ENCODE measurements around the gene FGFRL1.

DNA sequence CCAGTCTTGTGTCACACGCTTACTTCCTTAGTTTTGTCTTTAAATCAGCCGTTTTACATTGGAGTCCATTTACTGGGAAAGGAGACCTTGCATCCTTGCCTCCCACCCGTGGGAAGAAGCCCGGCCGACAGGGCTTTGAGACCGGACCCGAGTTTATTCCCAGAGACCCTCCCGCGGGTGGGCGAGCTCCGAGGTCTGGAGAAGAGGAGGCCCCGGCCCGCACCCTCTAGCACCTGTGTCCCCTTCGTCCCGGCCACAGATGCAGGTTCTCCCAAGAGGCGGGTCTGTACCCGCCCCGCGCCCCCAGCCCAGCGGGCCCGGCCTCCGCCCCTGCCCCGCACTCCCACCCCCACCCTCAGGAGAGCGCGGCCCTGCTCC is 14.4 kb upstream of the FGFRL1 start:
- no peak for TF ChIP-seq TAF1 (IDR thresholded peaks at IDR 0.05; ENCODE audit: low read depth, low read length)
- TF ChIP-seq POLR2A (IDR thresholded peaks at IDR 0.05; ENCODE audit: low read depth, low read length), result no peak
- no peak for TF ChIP-seq POLR2AphosphoS5 (IDR thresholded peaks at IDR 0.05; ENCODE audit: low read depth, low read length)
- TF ChIP-seq SPI1 (IDR thresholded peaks at IDR 0.05; ENCODE audit: low read depth, low read length), result no peak
- no peak for TF ChIP-seq POU2F2 (IDR thresholded peaks at IDR 0.05; ENCODE audit: low read depth, low read length)

Data from GM12891 (cell line).